ENCODE results near the gene C13orf46.
A peak's percentile ranks its signal among the peaks of the same experiment; 100 is the strongest.

Gene C13orf46

GRCh38 chr13:113970810-113971470 lies 2.9 kb downstream of the C13orf46 start:
- peak; percentile 30 for DNase-seq (ENCODE audit: low spot score)

DNA sequence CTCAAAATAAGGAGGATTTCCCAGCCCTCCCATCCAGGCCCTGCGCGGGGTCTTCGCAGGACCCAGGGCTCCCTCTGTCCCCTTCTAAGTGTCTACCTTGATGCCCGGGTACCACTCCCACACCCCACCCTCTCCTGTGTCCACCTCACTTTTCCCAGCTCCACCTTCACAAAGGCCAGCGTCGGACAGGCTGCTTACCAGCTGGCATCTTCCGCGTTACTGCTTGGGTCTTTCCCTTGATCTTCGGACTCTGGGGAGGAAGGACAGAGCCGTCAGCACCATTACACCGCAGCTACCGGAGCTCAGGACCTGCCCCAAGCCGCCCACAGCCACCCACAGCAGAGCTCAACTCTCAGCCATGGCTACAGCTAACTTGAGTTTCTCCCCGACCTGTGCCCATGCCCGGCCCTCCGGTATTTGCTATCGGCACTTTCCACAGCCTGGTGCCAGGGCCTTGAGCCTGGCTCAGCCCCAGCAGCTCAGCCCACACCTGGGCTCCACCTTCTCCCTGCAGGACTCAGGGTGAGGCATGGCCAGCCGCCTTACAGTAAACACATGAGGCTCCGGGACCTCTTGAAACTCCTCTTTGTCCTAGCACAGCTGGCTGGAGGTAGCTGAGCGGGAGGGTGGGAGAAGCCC lies 3.8 kb downstream of the C13orf46 start:
- DNase-seq (ENCODE audit: low spot score) = no peak

GRCh38 chr13:113969311-113969972 lies 4.4 kb downstream of the C13orf46 start:
- no peak for DNase-seq (ENCODE audit: low spot score)

GRCh38 chr13:113968463-113969310 lies 5.2 kb downstream of the C13orf46 start:
- DNase-seq (ENCODE audit: low spot score) = no peak

GRCh38 chr13:113967729-113968462 lies 6.0 kb downstream of the C13orf46 start:
- no peak for DNase-seq (ENCODE audit: low spot score)

- no peak for DNase-seq (ENCODE audit: low spot score)
These were observed 6.6 kb downstream of the C13orf46 start for GRCh38 chr13:113967206-113967720.

- no peak for DNase-seq (ENCODE audit: low spot score)
These were observed 7.7 kb downstream of the C13orf46 start for GRCh38 chr13:113965968-113966884.

- no peak for DNase-seq (ENCODE audit: low spot score)
These were observed 8.4 kb downstream of the C13orf46 start for GRCh38 chr13:113965383-113965874.

GRCh38 chr13:113964251-113964995 lies 9.5 kb downstream of the C13orf46 start:
- DNase-seq (ENCODE audit: low spot score) = no peak

DNA sequence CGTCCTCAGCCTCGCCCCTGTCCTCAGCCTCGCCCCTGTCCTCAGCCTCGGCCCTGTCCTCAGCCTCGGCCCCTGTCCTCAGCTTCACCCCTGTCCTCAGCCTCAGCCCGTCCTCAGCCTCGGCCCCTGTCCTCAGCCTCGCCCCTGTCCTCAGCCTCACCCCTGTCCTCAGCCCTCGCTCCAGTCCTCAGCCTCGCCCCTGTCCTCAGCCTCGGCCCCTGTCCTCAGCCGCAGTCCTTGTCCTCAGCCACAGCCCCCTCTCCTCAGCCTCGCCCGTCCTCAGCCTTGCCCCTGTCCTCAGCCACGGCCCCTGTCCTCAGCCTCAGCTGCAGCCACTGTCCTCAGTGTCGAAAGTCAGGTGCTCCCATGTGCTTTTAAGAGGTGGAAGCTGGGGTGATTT lies 10.5 kb downstream of the C13orf46 start:
- no peak for DNase-seq (ENCODE audit: low spot score)

DNA sequence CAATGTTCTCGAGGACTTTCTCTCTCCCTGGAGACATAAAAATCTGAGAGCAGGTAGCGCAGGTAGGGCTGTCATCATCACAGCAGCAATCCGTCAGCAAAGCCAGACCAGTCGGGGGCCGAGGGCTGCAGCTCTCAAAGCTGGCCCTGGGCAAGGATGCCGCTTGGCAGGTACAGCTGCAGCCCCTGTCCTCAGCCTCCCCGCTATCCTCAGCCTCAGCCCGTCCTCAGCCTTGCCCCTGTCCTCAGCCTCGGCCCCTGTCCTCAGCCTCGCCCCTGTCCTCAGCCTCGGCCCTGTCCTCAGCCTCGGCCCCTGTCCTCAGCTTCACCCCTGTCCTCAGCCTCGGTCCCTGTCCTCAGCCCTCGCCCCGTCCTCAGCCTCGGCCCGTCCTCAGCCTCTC lies 10.9 kb downstream of the C13orf46 start:
- DNase-seq (ENCODE audit: low spot score) = no peak

DNA sequence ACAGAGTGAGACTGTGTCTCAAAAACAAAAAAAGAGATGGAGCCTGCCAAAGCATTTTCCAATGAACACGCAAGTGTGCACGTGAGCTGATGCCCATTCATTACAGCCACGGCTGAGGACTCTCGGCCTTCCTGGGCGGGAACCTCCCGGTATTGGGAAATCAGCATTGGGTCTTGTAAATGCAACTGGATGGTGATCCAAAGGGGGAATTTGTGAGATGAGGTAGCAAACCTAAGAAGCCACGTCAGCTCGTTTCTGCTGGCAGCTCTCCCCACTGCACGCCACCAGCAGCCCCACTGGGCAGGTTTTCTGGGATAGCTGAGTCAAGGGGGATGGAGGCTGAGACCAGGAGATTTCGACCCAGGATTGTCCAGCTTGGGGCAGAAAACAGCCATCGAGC lies 11.5 kb downstream of the C13orf46 start:
- no peak for DNase-seq (ENCODE audit: low spot score)

- DNase-seq (ENCODE audit: low spot score) = no peak
These were observed 13.5 kb downstream of the C13orf46 start for GRCh38 chr13:113960276-113960948.

DNA sequence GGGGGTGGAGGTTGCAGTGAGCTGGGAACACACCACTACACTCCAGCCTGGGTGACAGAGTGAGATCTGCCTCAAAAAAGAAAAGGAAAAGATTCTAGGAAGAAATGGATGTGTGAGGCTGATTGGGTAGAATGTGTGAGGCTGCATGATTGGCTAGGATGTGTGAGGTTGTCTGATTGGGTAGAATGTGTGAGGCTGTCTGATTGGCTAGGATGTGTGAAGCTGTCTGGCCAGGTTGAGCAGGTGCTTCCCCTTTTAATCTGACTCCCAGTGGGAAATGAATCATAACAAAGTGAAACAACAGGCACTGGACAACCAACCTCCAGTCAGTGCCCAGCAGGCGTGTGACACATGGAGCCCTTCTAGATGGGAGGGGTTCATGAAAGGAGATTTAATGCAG lies 14.7 kb downstream of the C13orf46 start:
- DNase-seq (ENCODE audit: low spot score) = peak; percentile 47

DNA sequence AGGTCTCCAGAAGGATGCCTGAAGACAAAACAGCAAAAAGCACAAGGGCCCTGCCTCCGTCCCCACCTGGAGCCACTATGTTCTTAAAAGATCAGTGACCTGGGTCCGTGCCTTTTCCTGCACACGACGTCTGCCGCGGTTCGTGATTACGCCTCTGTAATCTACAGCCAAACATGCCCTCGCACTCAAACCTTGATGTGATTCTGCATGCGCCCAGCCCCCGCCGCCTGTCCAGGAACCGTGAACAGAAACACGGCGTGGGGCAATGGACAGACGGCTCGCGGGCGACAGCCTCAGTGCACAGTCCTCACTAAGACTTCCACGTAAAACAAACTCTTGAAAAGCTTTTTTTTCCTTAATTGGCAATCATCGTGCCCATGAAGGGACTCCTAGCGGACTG lies 15.5 kb downstream of the C13orf46 start:
- DNase-seq (ENCODE audit: low spot score) = no peak

DNA sequence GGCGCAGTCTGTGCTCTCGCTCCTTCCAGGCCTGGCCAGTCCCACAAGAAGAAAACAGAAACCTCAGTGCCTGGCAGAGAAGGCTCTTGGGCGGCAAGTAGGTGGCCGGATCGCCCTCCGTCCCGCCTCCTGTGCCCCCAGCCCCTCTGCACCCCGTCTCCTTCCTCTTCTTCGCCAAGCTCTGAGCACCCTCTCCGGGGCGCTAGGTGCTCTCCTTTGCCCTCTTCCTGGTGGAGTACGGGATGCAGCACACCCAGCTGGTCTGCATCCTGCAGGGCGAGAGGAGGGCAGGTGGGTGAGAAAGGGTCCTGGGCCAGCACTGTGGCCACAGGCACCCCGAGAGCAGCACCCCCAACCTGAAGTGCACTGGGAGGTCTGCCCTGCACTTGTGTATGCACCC lies 17.3 kb downstream of the C13orf46 start:
- no peak for DNase-seq (ENCODE audit: low spot score)

GRCh38 chr13:113955691-113956090 lies 18.2 kb downstream of the C13orf46 start:
- DNase-seq (ENCODE audit: low spot score) = no peak

GRCh38 chr13:113955235-113955634 lies 18.6 kb downstream of the C13orf46 start:
- DNase-seq (ENCODE audit: low spot score) = no peak

Measured in LoVo (cell line).